ENCODE measurements around the gene FARP1. TPM values are rescaled to one million over a fixed set of nuclear protein-coding genes. Genes with fewer than 3 reads are reported as not detected.

Gene FARP1
- total RNA-seq, 1 donor from 2014 or later: 128 TPM

DNA sequence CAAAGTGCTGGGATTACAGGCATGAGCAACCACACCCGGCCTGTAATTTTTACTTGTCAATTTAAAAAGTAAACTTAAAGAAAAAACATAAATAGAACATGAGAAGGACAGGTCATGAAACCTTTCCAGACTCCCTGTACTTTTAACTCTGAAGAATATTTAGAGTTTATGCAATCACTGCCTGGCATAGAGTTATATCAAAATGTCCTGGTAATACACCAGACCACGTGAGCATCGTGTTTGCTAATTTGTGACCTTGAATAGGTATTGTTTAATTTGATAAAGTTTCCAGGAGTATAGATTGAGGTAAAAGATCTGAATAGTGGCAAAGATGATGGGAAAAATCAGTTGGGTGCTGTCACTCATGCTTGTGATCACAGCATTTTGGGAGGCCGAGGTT, 115.3 kb downstream of the FARP1 start:
- H3K4me3 ChIP-seq (ENCODE audit: insufficient read depth, low read depth, low read length): no peak overlapping the region
- H3K9me3 ChIP-seq (ENCODE audit: insufficient read depth, low read depth, low read length): no peaks in the 10 kb centered on the region
- no peak for DNase-seq (ENCODE audit: low read depth)
- H2AFZ ChIP-seq (ENCODE audit: low read depth, low read length): no peak overlapping the region
- no peaks in the 10 kb centered on the region for H3K36me3 Mint-ChIP-seq (ENCODE audit: low read depth, unreplicated experiment)
- H3K27me3 Mint-ChIP-seq (ENCODE audit: low read depth, unreplicated experiment): no peaks in the 10 kb centered on the region
- peaks cover 48% of the 10 kb centered on the region for H3K79me2 ChIP-seq (ENCODE audit: insufficient read depth, low read length)
- no peak overlapping the region for H3K27ac Mint-ChIP-seq (ENCODE audit: unreplicated experiment)
- no peaks in the 10 kb centered on the region for H3K36me3 ChIP-seq (ENCODE audit: insufficient read depth, low read length)
- H4K20me1 ChIP-seq (ENCODE audit: insufficient read depth, low read length): peaks cover 19% of the 10 kb centered on the region
- H3K4me1 ChIP-seq (ENCODE audit: insufficient read depth, low read length): peaks cover 24% of the 10 kb centered on the region
- no peaks in the 10 kb centered on the region for H3K27me3 ChIP-seq (ENCODE audit: insufficient read depth, low read length)
- no peak overlapping the region for H3K4me3 Mint-ChIP-seq (ENCODE audit: unreplicated experiment)
- H3K9me3 Mint-ChIP-seq (ENCODE audit: unreplicated experiment): no peaks in the 10 kb centered on the region
- no peak for TF ChIP-seq EZH2 (IDR thresholded peaks at IDR 0.05; ENCODE audit: insufficient read depth, low read length)
- no peak overlapping the region for H3K9ac ChIP-seq (ENCODE audit: low read length)
- no peak for FAIRE-seq
- peaks cover 50% of the 10 kb centered on the region for H3K4me1 Mint-ChIP-seq (ENCODE audit: low read depth, unreplicated experiment)
- H3K4me2 ChIP-seq (ENCODE audit: low read length): no peak overlapping the region
- H3K27ac ChIP-seq (ENCODE audit: low read depth, low read length): no peak overlapping the region

DNA sequence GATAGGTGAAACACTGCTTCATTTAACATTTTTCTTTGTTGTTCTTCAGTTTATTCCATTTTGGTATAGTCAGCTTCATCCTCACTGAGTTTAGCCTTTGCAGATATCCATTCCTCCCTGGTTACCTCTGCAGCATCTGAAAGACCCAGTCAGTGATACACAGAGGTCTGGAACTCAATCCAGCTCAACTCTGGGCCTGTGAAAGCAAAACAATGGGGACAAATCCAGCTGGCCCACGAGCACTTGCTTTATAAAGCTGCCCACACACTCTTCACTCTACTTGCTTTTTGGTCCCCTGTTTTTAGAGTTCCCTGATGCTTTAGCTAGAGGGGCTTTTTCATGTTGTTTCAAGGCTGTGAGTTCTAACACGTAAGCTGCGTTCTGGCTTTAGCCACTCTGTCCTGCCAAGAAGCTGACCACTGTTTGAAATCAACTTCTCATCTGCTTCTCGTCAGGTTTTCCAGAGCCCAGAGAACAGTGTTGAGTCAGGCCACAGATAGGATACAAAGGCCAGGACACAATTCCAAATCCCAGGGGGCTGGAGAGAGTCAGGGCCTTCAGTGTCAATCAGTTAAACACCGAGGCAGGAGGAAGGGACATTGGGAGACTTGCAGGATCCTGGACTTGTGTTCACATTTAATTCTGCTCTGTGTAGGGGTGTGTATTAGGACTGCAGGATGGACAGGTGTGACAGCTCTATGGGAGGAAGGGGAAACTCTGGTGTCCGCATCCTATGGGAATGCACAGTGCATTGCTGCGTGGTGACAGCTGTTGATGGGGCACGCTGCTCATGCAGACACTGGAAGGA, 117.7 kb downstream of the FARP1 start:
- Histone ChIP-seq H3K9me3 (ENCODE audit: insufficient read depth, low read depth, low read length) (no peaks in the 10 kb centered on the region), H4K20me1 (ENCODE audit: insufficient read depth, low read length) (peaks cover 24% of the 10 kb centered on the region), H3K27me3 (ENCODE audit: insufficient read depth, low read length) (no peaks in the 10 kb centered on the region), H3K79me2 (ENCODE audit: insufficient read depth, low read length) (peaks cover 39% of the 10 kb centered on the region), H3K27ac (ENCODE audit: low read depth, low read length) (no peak overlapping the region), H3K4me1 (ENCODE audit: insufficient read depth, low read length) (peaks cover 12% of the 10 kb centered on the region), H2AFZ (ENCODE audit: low read depth, low read length) (no peak overlapping the region), H3K9ac (ENCODE audit: low read length) (no peak overlapping the region), H3K36me3 (ENCODE audit: insufficient read depth, low read length) (no peaks in the 10 kb centered on the region), H3K4me2 (ENCODE audit: low read length) (no peak overlapping the region), H3K4me3 (ENCODE audit: insufficient read depth, low read depth, low read length) (no peak overlapping the region)
- H3K4me3 Mint-ChIP-seq (ENCODE audit: unreplicated experiment): no peak overlapping the region
- TF ChIP-seq, protein P1, sequence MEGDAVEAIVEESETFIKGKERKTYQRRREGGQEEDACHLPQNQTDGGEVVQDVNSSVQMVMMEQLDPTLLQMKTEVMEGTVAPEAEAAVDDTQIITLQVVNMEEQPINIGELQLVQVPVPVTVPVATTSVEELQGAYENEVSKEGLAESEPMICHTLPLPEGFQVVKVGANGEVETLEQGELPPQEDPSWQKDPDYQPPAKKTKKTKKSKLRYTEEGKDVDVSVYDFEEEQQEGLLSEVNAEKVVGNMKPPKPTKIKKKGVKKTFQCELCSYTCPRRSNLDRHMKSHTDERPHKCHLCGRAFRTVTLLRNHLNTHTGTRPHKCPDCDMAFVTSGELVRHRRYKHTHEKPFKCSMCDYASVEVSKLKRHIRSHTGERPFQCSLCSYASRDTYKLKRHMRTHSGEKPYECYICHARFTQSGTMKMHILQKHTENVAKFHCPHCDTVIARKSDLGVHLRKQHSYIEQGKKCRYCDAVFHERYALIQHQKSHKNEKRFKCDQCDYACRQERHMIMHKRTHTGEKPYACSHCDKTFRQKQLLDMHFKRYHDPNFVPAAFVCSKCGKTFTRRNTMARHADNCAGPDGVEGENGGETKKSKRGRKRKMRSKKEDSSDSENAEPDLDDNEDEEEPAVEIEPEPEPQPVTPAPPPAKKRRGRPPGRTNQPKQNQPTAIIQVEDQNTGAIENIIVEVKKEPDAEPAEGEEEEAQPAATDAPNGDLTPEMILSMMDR (IDR thresholded peaks at IDR 0.05; ENCODE audit: insufficient read depth, low read depth, low read length): no peak
- no peak for TF ChIP-seq EZH2 (IDR thresholded peaks at IDR 0.05; ENCODE audit: insufficient read depth, low read length)
- H3K27ac Mint-ChIP-seq (ENCODE audit: unreplicated experiment): no peak overlapping the region
- FAIRE-seq: peak; percentile 32
- no peaks in the 10 kb centered on the region for H3K27me3 Mint-ChIP-seq (ENCODE audit: low read depth, unreplicated experiment)
- no peak for DNase-seq (ENCODE audit: low read depth)
- H3K36me3 Mint-ChIP-seq (ENCODE audit: low read depth, unreplicated experiment): no peaks in the 10 kb centered on the region
- no peaks in the 10 kb centered on the region for H3K9me3 Mint-ChIP-seq (ENCODE audit: unreplicated experiment)
- peaks cover 30% of the 10 kb centered on the region for H3K4me1 Mint-ChIP-seq (ENCODE audit: low read depth, unreplicated experiment)

DNA sequence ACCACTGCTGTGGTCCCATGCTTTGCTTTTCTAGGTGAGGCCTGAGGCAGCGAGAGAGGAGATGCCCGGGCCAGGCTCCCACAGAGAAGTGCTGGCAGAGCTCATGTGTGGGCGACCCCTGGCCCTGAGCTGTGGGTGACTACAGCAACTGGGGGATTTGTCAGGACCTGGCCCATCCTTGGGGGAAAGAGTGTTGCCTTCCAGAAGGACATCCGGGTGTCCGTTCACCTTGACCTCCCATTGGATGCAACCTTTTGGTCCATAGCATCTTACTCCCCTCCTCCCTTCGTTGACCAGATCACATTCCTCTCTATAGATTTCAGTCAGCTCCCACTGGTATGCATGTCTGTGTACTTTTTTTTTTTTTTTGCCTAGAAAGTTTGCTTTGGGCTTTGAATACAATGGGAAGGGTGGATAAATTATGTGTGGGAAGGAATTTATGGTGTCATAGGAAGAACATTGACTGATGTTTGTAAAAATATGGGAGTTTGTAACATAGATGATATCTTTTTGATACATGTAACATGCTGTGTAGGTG, 118.3 kb downstream of the FARP1 start:
- Histone ChIP-seq H3K36me3 (ENCODE audit: insufficient read depth, low read length) (no peaks in the 10 kb centered on the region), H3K4me2 (ENCODE audit: low read length) (no peak overlapping the region), H3K27me3 (ENCODE audit: insufficient read depth, low read length) (no peaks in the 10 kb centered on the region), H3K27ac (ENCODE audit: low read depth, low read length) (no peak overlapping the region), H3K4me1 (ENCODE audit: insufficient read depth, low read length) (peaks cover 10% of the 10 kb centered on the region), H3K9me3 (ENCODE audit: insufficient read depth, low read depth, low read length) (no peaks in the 10 kb centered on the region), H2AFZ (ENCODE audit: low read depth, low read length) (no peak overlapping the region), H4K20me1 (ENCODE audit: insufficient read depth, low read length) (peaks cover 31% of the 10 kb centered on the region), H3K79me2 (ENCODE audit: insufficient read depth, low read length) (peaks cover 43% of the 10 kb centered on the region), H3K9ac (ENCODE audit: low read length) (no peak overlapping the region), H3K4me3 (ENCODE audit: insufficient read depth, low read depth, low read length) (no peak overlapping the region)
- Mint-ChIP-seq H3K27ac (ENCODE audit: unreplicated experiment) (no peak overlapping the region), H3K27me3 (ENCODE audit: low read depth, unreplicated experiment) (no peaks in the 10 kb centered on the region), H3K4me3 (ENCODE audit: unreplicated experiment) (no peak overlapping the region), H3K9me3 (ENCODE audit: unreplicated experiment) (no peaks in the 10 kb centered on the region), H3K4me1 (ENCODE audit: low read depth, unreplicated experiment) (peaks cover 24% of the 10 kb centered on the region), H3K36me3 (ENCODE audit: low read depth, unreplicated experiment) (no peaks in the 10 kb centered on the region)
- no peak for DNase-seq (ENCODE audit: low read depth)
- FAIRE-seq: no peak
- TF ChIP-seq, protein P1 (IDR thresholded peaks at IDR 0.05; ENCODE audit: insufficient read depth, low read depth, low read length): no peak
- no peak for TF ChIP-seq EZH2 (IDR thresholded peaks at IDR 0.05; ENCODE audit: insufficient read depth, low read length)

All from astrocyte (in vitro differentiated cells and primary cell).